GM12878 (cell line): Measurements from ENCODE around the gene TRPM1. TPM values are rescaled to one million over a fixed set of nuclear protein-coding genes. Genes with fewer than 3 reads are reported as not detected.

Experiments used
- ATAC-seq: fragments of 200-7000 bp; cut with Tn5 transposase; 3 replicates; pipeline ENCODE4 v1.9.1; 2020; ENCODE audit warnings: mild to moderate bottlenecking, moderate library complexity
- BruUV-seq: library from RNA; stranded (reverse); fragments of 400-500 nt; replicated peaks from 2 replicates; lab custom pipeline; 2021; lab: Mats Ljungman, UMichigan
- CTCF ChIA-PET: fragments of 300-600 bp; sonication (Branson Sonifier 250); formaldehyde crosslinking; extraction: SDS; loops from one replicate; lab custom pipeline; 2021; ENCODE audit warnings: inconsistent platforms; lab: Yijun Ruan, JAX
- POLR2A ChIA-PET: fragments of 350-600 bp; formaldehyde crosslinking; extraction: SDS; loops from one replicate; lab custom pipeline; 2021; ENCODE audit warnings: inconsistent platforms; lab: Charles Lee
- RAD21 ChIA-PET: fragments of 300-600 bp; sonication (Branson Sonifier 250); formaldehyde crosslinking; loops from one replicate; lab custom pipeline; 2023; ENCODE audit warnings: antibody characterized with exemption; ENCODE audit not compliant: unreplicated experiment; lab: Charles Lee
- SMC1A ChIA-PET: fragments of 300-600 bp; sonication (Branson Sonifier 250); formaldehyde crosslinking; loops from one replicate; lab custom pipeline; 2023; ENCODE audit not compliant: unreplicated experiment, uncharacterized antibody; lab: Charles Lee
- DNase-seq: peaks from one replicate; pipeline ENCODE4 v3.0.0-alpha.2; 2011; ENCODE audit warnings: low read depth, low spot score
- FAIRE-seq: peaks from 3 replicates; lab custom pipeline; 2011; peaks lifted over from hg19 to GRCh38; lab: Jason Lieb, UNC
- H2AFZ ChIP-seq: 2 replicates; pipeline ENCODE4 v1.6.0; 2011; ENCODE audit warnings: low read depth, low read length, control low read depth; ENCODE audit not compliant: control insufficient read depth
- H3K27ac ChIP-seq: 2 replicates; pipeline ENCODE4 v1.5.1; 2011; ENCODE audit warnings: control low read depth; ENCODE audit not compliant: control insufficient read depth, insufficient read depth
- H3K27me3 ChIP-seq, 2 experiments: replicated peaks in 1 of 2; 2 replicates each; pipeline versions ENCODE4 v1.6.0 to v1.6.1; 2011; ENCODE audit warnings: low read length in 1 of 2; ENCODE audit not compliant: control insufficient read depth in 2 of 2, insufficient read depth in 2 of 2
- H3K36me3 ChIP-seq, 2 experiments: 2 replicates each; pipeline ENCODE4 v1.5.1; 2011; ENCODE audit warnings: low read length in 1 of 2; ENCODE audit not compliant: control insufficient read depth in 2 of 2, insufficient read depth in 2 of 2
- H3K4me1 ChIP-seq: 2 replicates; pipeline ENCODE4 v1.6.1; 2011; ENCODE audit warnings: mild to moderate bottlenecking, low read length, moderate library complexity, mixed read lengths; ENCODE audit not compliant: control insufficient read depth, insufficient read depth
- H3K4me2 ChIP-seq: 2 replicates; pipeline ENCODE4 v1.6.0; 2011; ENCODE audit warnings: control low read depth; ENCODE audit not compliant: control insufficient read depth, insufficient read depth
- H3K4me3 ChIP-seq: fragments of 200-600 bp; sonication (generic); 2 replicates; pipeline ENCODE4 v1.5.1; 2016
- H3K79me2 ChIP-seq: 2 replicates; pipeline ENCODE4 v1.6.0; 2011; ENCODE audit warnings: low read length; ENCODE audit not compliant: control insufficient read depth, insufficient read depth
- H3K9ac ChIP-seq: 2 replicates; pipeline ENCODE4 v1.8.0; 2011; ENCODE audit warnings: low read length, control low read depth, mixed read lengths; ENCODE audit not compliant: control insufficient read depth, insufficient read depth
- H3K9me3 ChIP-seq: replicated peaks from 3 replicates; pipeline ENCODE4 v1.5.1; 2011; ENCODE audit warnings: mild to moderate bottlenecking, low read length; ENCODE audit not compliant: control insufficient read depth, insufficient read depth
- H4K20me1 ChIP-seq: 2 replicates; pipeline ENCODE4 v1.6.0; 2011; ENCODE audit not compliant: control insufficient read depth, insufficient read depth
- ASH2L ChIP-seq: fragments of 300-600, 200-600 bp; sonication (generic); IDR thresholded peaks from 2 replicates; pipeline ENCODE4 v1.6.1; 2017; ENCODE audit warnings: low read depth, mild to moderate bottlenecking, borderline replicate concordance
- JUNB ChIP-seq: IDR thresholded peaks from 2 replicates; pipeline ENCODE4 v1.6.1; 2016; ENCODE audit warnings: antibody characterized with exemption, mild to moderate bottlenecking
- JUND ChIP-seq: IDR thresholded peaks from 2 replicates; pipeline ENCODE4 v1.6.1; 2012; ENCODE audit warnings: low read depth, mild to moderate bottlenecking, low read length, improper control_type of control experiment, moderate library complexity
- KDM1A ChIP-seq: fragments of 200-600 bp; sonication (generic); IDR thresholded peaks from 2 replicates; pipeline ENCODE4 v1.6.1; 2016; ENCODE audit warnings: borderline replicate concordance
- NFYB ChIP-seq: IDR thresholded peaks from 2 replicates; pipeline ENCODE4 v1.6.1; 2011; ENCODE audit warnings: low read depth, mild to moderate bottlenecking, low read length, improper control_type of control experiment, moderate library complexity; ENCODE audit not compliant: insufficient read depth
- NR2C1 ChIP-seq: fragments of 450-650 bp; IDR thresholded peaks from 2 replicates; pipeline ENCODE4 v1.6.1; 2017; ENCODE audit warnings: antibody characterized with exemption, mild to moderate bottlenecking, moderate library complexity
- POU2F2 ChIP-seq: IDR thresholded peaks from 3 replicates; pipeline ENCODE4 v1.6.1; 2011; ENCODE audit warnings: low read depth, mild to moderate bottlenecking, low read length, borderline replicate concordance
- SP1 ChIP-seq: IDR thresholded peaks from one replicate; pipeline ENCODE4 v1.6.1; 2011; ENCODE audit warnings: low read depth, low read length
- SREBF1 ChIP-seq: IDR thresholded peaks from 2 replicates; pipeline ENCODE4 v1.6.1; 2012; ENCODE audit warnings: mild to moderate bottlenecking, low read length
- TCF3 ChIP-seq: IDR thresholded peaks from 2 replicates; pipeline ENCODE4 v1.6.1; 2012; ENCODE audit warnings: low read depth, mild to moderate bottlenecking, low read length, borderline replicate concordance; ENCODE audit not compliant: insufficient read depth
- YBX1 ChIP-seq: fragments of 450-650 bp; IDR thresholded peaks from 2 replicates; pipeline ENCODE4 v1.6.1; 2016; ENCODE audit warnings: antibody characterized with exemption
- ZNF217 ChIP-seq: fragments of 450-650 bp; IDR thresholded peaks from 2 replicates; pipeline ENCODE4 v1.6.1; 2017; ENCODE audit warnings: antibody characterized with exemption, mild to moderate bottlenecking
- ZNF274 ChIP-seq: IDR thresholded peaks from one replicate; pipeline ENCODE4 v1.8.0; 2011; ENCODE audit not compliant: insufficient read length, insufficient read depth
- WGBS: methylation state at CpG from one replicate; pipeline ENCODE4 v1.1.6; 2016; ENCODE audit warnings: low lambda C conversion rate; ENCODE audit not compliant: insufficient replicate concordance, insufficient coverage; ENCODE audit errors: missing lambda C conversion rate; 5-methylcytosine and 5-hydroxymethylcytosine counted together
- in situ Hi-C: fragments of 300-500 bp; cut with MboI; formaldehyde crosslinking; loops from 9 replicates; pipeline ENCODE4 v1.14.3; 2018; ENCODE audit warnings: mixed read lengths
- intact Hi-C: fragments of 100-400 bp; cut with micrococcal nuclease; formaldehyde crosslinking; loops from one replicate; pipeline ENCODE4 v1.14.2; 2022; ENCODE audit not compliant: unreplicated experiment
- polyA plus RNA-seq, 11 experiments: library from polyadenylated mRNA; depleted of rRNA in 4 of 11; unstranded in 6 of 11; stranded (reverse) in 5 of 11; fragments of >200 nt; fragmentation: Nextera tagmentation in 4 of 11; fragmentation: Illumina TruSeq in 1 of 11; extraction: Ambion mirVana in 4 of 11; extraction: Trizol in 1 of 11; gene quantifications; 1 replicate in 1 of 11; 2 replicates in 10 of 11; pipeline versions ENCODE4 v1.2.1 to v1.2.3, GENCODE V29; 2011 to 2016; ENCODE audit warnings: inconsistent platforms in 2 of 11, missing spikeins in 2 of 11, low read depth in 1 of 11
- total RNA-seq, 4 experiments: library from RNA; depleted of rRNA in 3 of 4; stranded (reverse); fragments of >200 nt in 3 of 4; fragmentation: Illumina TruSeq in 1 of 4; extraction: Trizol in 1 of 4; gene quantifications; 2 replicates each; pipeline versions ENCODE4 v1.2.1 to v1.2.3, GENCODE V29; 2013 to 2021
- TF ChIP-seq, protein P1 (sequence below): fragments of 450-650 bp; IDR thresholded peaks from 2 replicates; pipeline ENCODE4 v1.6.1; 2016; ENCODE audit warnings: mild to moderate bottlenecking, moderate library complexity, borderline replicate concordance
- TF ChIP-seq, protein P2 (sequence below): IDR thresholded peaks from 2 replicates; pipeline ENCODE4 v1.6.1; 2011; ENCODE audit warnings: borderline replicate concordance, low read depth, mild to moderate bottlenecking, moderate library complexity, low read length; ENCODE audit not compliant: insufficient read depth, poor library complexity, severe bottlenecking

The TRPM1 gene
- total and polyA plus RNA-seq, 10 of the 15 experiments (the other 5 are each of a cell fraction or from before 2014, with no cell fraction given), result 0.01 to 0.10 (median 0.05) TPM; not detected in 4

DNA sequence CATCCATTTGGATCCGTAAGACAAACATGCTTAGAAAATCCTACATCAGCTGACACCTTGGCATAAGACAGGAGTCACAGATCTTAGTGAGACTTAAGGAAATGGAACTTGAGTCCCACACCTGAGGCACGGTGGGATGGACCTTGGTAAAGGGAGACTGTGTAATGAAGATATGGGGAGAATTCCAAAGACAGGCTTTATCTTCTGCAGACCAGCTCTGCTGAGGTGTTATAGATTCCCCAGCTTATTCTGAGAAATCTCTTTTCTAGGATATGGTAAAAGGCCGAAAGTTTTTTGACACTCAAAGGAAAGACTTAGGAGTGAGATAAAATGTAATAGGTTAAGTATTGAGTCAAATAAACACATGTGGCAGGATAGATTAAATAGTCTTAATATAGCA is 101.8 kb downstream of the TRPM1 start (continued):
- TF ChIP-seq SREBF1 (no peak), ASH2L (no peak), NFYB (no peak), ZNF274 (no peak)
- TF ChIP-seq, protein P1, sequence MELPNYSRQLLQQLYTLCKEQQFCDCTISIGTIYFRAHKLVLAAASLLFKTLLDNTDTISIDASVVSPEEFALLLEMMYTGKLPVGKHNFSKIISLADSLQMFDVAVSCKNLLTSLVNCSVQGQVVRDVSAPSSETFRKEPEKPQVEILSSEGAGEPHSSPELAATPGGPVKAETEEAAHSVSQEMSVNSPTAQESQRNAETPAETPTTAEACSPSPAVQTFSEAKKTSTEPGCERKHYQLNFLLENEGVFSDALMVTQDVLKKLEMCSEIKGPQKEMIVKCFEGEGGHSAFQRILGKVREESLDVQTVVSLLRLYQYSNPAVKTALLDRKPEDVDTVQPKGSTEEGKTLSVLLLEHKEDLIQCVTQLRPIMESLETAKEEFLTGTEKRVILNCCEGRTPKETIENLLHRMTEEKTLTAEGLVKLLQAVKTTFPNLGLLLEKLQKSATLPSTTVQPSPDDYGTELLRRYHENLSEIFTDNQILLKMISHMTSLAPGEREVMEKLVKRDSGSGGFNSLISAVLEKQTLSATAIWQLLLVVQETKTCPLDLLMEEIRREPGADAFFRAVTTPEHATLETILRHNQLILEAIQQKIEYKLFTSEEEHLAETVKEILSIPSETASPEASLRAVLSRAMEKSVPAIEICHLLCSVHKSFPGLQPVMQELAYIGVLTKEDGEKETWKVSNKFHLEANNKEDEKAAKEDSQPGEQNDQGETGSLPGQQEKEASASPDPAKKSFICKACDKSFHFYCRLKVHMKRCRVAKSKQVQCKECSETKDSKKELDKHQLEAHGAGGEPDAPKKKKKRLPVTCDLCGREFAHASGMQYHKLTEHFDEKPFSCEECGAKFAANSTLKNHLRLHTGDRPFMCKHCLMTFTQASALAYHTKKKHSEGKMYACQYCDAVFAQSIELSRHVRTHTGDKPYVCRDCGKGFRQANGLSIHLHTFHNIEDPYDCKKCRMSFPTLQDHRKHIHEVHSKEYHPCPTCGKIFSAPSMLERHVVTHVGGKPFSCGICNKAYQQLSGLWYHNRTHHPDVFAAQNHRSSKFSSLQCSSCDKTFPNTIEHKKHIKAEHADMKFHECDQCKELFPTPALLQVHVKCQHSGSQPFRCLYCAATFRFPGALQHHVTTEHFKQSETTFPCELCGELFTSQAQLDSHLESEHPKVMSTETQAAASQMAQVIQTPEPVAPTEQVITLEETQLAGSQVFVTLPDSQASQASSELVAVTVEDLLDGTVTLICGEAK, result no peak

DNA sequence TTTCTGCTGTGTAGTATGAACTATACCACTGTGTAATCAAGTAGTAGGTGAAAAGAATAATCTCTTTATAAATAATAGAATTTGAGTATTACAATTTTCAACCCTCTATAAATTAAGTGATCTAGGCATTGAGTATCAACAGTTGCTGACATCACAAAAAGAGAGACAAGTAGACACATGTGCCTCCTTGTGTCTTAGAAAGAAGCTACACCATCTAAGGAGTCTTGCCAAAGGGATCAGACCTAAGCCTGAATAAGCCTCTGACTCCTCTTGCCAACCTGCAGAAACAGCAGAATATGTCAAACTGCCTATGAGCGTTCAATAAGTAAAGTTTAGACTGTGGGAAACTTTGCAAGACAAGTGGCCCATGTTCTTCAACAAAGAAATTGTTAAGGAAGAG is 104.3 kb downstream of the TRPM1 start:
- ChIA-PET RAD21 (no interaction called here), POLR2A (interaction anchor here (0.6 kb wide), 1 partner anchor 20 kb away, joined by 3 read pairs; no protein-coding TSS in a partner anchor), SMC1A (no interaction called here), CTCF (no interaction called here)
- in situ Hi-C loops, result no loop called here
- no peaks in the 10 kb centered on the region for H3K36me3 ChIP-seq
- no peaks in the 10 kb centered on the region for H3K79me2 ChIP-seq
- no peaks in the 10 kb centered on the region; the same call in 1 of the 2 replicates for H3K4me1 ChIP-seq
- DNase-seq (no peak), FAIRE-seq (no peak), ATAC-seq (peak; percentile 44)
- intact Hi-C loops, result no loop called here
- TF ChIP-seq NR2C1, result no peak
- no peak for TF ChIP-seq POU2F2
- no peak for TF ChIP-seq SREBF1
- no peak for TF ChIP-seq YBX1
- no peak for TF ChIP-seq JUNB
- TF ChIP-seq KDM1A, result no peak
- TF ChIP-seq SP1, result no peak
- no peak for TF ChIP-seq JUND
- TF ChIP-seq ZNF217, result no peak
- TF ChIP-seq, protein P2, sequence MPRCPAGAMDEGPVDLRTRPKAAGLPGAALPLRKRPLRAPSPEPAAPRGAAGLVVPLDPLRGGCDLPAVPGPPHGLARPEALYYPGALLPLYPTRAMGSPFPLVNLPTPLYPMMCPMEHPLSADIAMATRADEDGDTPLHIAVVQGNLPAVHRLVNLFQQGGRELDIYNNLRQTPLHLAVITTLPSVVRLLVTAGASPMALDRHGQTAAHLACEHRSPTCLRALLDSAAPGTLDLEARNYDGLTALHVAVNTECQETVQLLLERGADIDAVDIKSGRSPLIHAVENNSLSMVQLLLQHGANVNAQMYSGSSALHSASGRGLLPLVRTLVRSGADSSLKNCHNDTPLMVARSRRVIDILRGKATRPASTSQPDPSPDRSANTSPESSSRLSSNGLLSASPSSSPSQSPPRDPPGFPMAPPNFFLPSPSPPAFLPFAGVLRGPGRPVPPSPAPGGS, result no peak
- no peak for TF ChIP-seq TCF3
- WGBS, result 100% methylated on average over 1 of the region's 1 CpG
- no peaks in the 10 kb centered on the region for H3K27me3 ChIP-seq
- BruUV-seq, result no TSS peak
- no peaks in the 10 kb centered on the region for H4K20me1 ChIP-seq
- H3K4me2 ChIP-seq, result no peak overlapping the region
- H3K4me3 ChIP-seq, result no peak overlapping the region
- H3K9me3 ChIP-seq, result no peaks in the 10 kb centered on the region
- H3K27ac ChIP-seq, result no peak overlapping the region
- no peak overlapping the region for H3K9ac ChIP-seq
- H2AFZ ChIP-seq, result no peak overlapping the region
